HG03439 (cell line): ENCODE results near the gene TUBB6.

Source experiments
- ATAC-seq: cut with Tn5 transposase; IDR thresholded peaks from one replicate; pipeline ENCODE4 v1.9.1; 2021; ENCODE audit warnings: mild to moderate bottlenecking, moderate library complexity; ENCODE audit not compliant: unreplicated experiment

Gene TUBB6

GRCh38 chr18:12290086-12290485 lies 18.0 kb upstream of the TUBB6 start:
- ATAC-seq = no peak

- ATAC-seq = no peak
Measured at GRCh38 chr18:12291161-12291560, 16.9 kb upstream of the TUBB6 start.

- no peak for ATAC-seq
Measured at GRCh38 chr18:12291690-12292089, 16.4 kb upstream of the TUBB6 start.

GRCh38 chr18:12293831-12294230 lies 14.2 kb upstream of the TUBB6 start:
- ATAC-seq = no peak

GRCh38 chr18:12295389-12296086 lies 12.5 kb upstream of the TUBB6 start:
- ATAC-seq = no peak

GRCh38 chr18:12296087-12296403 lies 12.0 kb upstream of the TUBB6 start:
- no peak for ATAC-seq

GRCh38 chr18:12296457-12296856 lies 11.6 kb upstream of the TUBB6 start:
- no peak for ATAC-seq

- no peak for ATAC-seq
Measured at GRCh38 chr18:12299862-12300261, 8.2 kb upstream of the TUBB6 start.

- ATAC-seq = no peak
Measured at GRCh38 chr18:12301263-12302005, 6.6 kb upstream of the TUBB6 start.

- ATAC-seq = no peak
Measured at GRCh38 chr18:12302391-12303147, 5.5 kb upstream of the TUBB6 start.

- ATAC-seq = no peak
Measured at GRCh38 chr18:12304351-12305210, 3.5 kb upstream of the TUBB6 start.

- no peak for ATAC-seq
Measured at GRCh38 chr18:12305211-12305610, 2.8 kb upstream of the TUBB6 start.

GRCh38 chr18:12305930-12306629 lies 2.0 kb upstream of the TUBB6 start:
- ATAC-seq = no peak

- peak; percentile 7 for ATAC-seq
Measured at GRCh38 chr18:12306752-12307700, 1.0 kb upstream of the TUBB6 start.

- peak; percentile 57 for ATAC-seq
Measured at GRCh38 chr18:12308386-12309100, 502 bp downstream of the TUBB6 start.

- ATAC-seq = no peak
Measured at GRCh38 chr18:12309683-12310198, 1.7 kb downstream of the TUBB6 start.

- ATAC-seq = no peak
Measured at GRCh38 chr18:12310762-12311161, 2.7 kb downstream of the TUBB6 start.

GRCh38 chr18:12312976-12313375 lies 4.9 kb downstream of the TUBB6 start:
- no peak for ATAC-seq
